ENCODE measurements around the gene EML6. TPM values are rescaled to one million over a fixed set of nuclear protein-coding genes. Genes with fewer than 3 reads are reported as not detected.
A peak's percentile ranks its signal among the peaks of the same experiment; 100 is the strongest.

Gene EML6
- total RNA-seq, 1 donor from 2014 or later: 29.7 TPM

DNA sequence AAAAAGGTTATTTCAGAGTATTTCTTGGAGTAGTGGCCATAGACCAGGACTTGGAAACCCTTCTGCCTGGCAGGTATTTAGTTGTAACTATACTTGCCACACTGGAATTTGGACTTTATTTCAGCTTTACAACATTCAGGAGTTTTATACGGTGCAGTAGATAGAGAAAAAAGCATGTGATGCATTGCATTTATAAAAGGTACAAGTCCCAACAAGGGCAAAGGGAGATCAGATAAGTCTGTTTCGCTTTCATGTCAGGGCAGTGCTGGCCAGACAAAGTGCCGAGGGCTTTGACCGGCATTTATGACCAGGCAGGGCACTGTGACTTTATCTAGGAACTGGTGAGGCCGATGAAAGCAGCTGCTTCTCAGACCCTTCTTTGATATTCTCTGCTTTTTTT is 181.4 kb downstream of the EML6 start:
- no peak for DNase-seq (ENCODE audit: low read depth)

DNA sequence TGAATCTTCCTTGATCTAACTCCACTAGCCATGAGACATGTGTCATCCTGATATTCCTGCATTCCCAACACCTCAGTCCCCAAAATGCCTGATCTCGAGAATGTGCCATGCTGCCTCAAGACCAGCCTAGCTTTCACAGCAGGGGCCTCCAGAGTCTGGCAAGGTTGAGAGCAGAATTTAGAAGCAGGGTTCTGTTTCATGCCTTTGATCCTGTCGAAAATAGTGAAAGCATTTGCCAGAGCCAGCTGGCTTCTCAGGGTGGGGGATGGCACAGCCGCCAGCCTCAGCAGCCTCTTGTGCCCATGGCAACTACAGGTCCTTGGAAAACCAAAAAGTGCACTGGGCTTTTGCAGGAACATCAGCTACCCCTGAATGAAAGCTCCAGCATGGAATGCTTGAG is 183.3 kb downstream of the EML6 start:
- DNase-seq (ENCODE audit: low read depth): peak; percentile 75

DNA sequence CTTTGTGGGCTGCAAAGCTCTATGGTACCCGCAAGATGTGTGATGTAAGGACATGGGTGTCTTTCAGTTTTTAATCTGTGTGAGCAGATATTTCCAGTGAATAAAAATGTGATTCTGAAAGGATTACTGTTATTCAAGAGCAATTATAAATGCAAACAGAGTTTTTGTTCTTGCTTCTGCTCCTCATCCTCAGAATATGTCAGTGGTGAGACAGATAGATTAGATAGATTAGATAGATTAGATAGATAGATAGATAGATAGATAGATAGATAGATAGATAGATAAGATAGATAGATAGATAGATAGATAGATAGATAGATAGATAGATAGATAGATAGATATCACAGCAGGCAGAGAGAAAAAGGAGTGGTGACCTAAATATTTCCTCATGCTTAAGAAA is 184.2 kb downstream of the EML6 start:
- DNase-seq (ENCODE audit: low read depth): no peak

DNA sequence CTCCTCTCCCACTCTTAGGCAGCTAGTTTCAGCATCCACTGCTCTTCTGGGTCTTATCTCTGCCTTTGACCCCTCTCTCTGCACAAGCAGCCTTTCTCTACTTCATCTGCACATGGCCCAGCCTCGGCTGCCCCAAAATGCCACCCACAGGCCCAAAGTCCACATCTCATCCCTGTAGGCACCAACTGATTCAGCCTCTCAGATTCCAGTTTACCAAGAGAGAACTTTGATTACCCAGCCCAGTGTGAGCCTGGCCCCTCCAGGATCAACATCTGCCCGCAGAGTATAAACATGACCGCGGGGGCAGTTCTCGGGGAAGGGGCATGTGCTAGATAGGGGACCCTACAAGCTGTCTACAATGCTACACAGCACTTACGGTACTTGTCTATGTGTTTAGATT is 185.1 kb downstream of the EML6 start:
- DNase-seq (ENCODE audit: low read depth): no peak

DNA sequence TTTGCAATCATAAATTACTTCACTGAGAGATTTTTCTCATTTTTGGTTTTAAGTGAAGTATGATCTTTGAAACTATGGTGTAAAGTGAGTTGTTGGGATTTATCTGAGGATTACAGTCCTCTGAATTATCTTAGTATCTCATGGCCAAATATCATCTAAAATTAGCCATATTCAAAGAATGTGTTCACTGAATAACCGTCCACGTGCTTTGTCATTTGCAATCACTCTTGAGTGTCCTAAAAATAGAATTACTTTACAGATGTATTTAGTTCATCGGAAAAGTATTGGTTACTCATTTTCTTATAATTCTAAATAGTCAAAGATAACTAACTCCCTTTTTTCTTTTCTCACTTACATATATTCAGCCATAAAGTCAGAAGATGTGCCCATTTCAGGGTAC is 185.5 kb downstream of the EML6 start:
- DNase-seq (ENCODE audit: low read depth): no peak

DNA sequence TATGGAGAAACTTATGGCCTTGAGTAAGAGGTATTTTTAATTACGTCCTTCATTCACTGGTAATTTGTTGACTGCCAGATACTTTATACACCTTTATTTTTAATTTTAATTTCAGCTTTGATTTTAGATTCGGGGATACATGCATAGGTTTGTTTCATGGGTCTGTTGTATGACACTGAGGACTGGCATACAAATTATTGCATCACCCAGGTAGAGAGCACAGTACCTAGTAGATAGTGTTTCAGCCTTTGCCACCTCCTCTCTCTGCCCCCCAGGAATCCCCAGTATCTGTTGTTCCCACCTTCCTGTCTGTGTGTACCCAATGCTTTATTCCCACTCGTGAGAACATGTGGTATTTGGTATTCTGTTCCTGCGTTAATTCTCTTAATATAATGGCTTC is 188.8 kb downstream of the EML6 start:
- DNase-seq (ENCODE audit: low read depth): no peak

DNA sequence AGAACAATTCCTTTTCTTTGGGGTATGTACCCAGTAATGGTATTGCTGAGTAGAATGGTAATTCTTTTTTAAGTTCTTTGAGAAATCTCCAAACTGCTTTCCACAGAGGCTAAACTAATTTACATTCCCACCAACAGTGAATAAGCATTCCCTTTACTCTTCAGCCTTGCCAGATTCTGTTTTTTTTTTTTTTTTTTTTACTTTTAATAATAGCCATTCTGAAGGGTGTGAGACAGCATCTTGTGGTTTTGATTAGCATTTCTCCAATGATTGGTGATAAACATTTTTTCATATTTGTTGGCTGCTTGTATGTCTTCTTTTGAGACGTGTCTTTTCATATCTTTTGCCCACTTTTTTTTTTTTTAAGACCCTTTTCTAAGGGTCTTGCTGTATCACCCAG is 189.4 kb downstream of the EML6 start:
- no peak for DNase-seq (ENCODE audit: low read depth)

DNA sequence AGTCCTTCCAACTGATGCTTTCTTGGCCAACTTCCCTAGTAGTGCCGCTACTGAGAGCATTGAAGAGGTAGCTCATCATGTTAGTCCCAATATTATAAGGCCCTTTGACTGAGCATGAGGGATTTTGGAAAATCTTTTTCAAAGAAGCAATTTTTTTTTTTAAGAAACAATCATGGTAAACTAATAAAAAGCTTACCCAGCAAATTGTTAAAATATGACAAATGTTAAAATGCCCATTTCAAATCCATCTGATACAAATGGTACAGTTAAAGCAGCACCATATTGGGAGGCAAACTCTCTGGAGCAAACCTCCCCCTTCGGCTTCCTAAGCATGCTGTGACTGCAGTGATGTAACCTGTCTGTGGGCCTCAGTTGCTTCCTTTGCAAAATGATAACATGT is 191.2 kb downstream of the EML6 start:
- DNase-seq (ENCODE audit: low read depth): no peak

DNA sequence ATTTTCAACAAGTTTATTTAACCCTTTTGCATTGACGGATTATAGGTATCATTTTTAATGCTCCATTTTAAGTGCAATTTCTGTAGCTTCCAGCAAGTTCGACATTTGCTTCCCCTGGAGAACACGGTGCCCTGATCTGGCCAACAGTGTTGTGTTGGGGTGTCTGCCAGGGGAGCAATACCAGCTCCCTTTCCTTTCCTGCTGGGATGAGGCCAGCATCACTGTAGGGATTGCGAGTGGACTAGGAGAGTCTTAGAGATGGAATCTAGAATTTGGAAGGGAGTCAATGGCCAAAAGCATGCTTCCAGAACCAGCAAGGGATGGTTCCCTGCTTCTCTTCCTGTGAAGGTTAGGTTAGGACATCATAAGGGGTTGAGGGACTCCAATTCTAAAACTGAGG is 191.6 kb downstream of the EML6 start:
- DNase-seq (ENCODE audit: low read depth): no peak

DNA sequence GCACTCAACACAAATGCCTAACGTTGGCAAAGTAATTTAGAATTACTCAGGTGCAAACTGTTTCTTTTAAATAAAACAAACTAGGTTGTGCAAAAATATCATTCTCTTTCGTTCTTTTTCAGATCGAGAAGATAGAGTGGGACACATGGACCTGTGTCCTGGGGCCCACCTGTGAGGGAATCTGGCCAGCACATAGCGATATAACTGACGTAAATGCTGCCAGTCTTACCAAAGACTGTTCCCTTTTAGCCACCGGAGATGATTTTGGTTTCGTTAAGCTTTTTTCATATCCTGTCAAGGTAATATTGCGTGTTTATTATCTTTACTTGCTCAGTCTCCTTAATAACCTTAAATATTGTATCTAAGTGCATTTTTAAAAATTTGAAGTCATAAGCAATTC is 193.2 kb downstream of the EML6 start:
- no peak for DNase-seq (ENCODE audit: low read depth)

DNA sequence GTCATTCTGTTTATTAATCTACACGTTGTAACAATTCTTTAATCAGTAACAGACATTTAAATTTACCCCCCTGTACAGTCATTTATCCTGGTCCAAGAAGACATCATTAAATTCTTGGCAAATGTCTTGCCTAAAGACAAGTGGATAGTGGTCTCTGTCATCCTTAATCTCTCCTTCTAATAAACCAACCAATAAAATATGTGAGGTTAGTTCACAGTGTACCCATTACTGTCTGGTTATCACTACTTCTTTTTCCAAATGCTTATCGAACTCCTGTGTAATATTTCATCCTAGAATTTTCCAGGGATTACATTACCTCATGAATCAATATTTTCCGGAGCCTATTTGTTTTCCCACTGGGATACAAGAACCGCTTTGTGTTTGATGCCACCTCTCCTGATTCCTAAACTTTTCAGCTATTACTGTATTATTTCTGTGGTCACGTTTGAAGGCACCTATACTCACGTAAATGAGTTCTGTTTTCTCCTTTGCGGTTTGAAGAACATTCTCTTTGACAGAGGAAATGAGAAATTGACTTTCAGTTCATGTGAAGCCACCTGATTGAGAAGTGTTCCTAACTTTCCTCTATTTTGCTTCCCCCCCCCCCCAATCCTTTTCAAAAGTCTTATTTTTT is 195.3 kb downstream of the EML6 start:
- DNase-seq (ENCODE audit: low read depth): no peak

DNA sequence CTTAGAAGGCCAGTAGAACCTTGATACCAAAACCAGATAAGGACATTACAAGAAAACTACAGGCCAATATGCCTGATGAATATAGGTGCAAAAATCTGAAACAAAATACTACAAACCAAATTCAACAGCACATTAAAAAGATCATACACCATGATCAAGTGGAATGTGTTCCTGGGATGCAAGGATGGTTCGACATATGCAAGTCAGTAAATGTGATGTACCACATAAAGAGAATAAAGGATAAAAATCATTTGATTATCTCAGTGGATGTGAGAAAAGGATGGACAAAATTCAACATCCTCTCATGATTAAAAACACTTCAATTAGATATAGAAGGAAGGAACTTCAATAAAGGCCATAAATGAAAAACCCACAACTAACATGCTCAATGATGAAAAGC is 197.2 kb downstream of the EML6 start:
- DNase-seq (ENCODE audit: low read depth): no peak

DNA sequence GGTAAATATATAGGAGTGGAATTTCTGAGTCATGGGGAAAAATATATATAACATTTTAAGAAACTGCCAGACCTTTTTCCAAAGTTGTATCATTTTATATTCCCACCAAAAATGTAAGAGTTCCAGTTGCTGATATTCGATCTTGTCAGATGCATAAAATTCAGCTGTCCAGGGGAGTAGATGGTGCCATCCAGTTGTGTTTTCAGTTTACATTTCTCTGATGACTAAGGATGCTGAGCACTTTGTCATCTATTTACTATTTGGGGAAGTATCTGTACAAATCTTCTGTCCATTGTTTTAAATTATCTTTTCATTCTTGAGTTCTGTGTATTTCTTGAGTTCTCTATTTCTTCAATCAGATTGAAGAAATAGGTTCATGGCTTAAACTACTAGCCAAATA is 200.7 kb downstream of the EML6 start:
- DNase-seq (ENCODE audit: low read depth): no peak

DNA sequence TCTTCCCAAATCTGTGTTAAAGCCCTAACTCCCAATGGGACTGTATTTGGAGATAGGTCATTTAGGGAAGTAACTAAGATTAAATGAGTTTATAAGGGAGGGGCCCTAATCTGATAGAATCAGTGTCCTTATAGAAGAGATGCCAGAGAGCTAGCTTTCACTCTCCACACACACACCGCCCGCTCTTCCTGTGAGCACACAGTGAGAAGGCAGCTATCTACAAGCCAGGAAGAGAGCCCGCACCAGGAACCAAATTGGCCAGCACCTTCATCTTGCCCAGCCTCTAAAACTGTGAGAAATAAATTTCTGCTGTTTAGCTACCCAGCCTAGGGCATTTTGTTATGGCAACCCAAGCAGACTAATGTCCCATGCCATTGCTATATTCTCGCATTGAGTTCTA is 201.6 kb downstream of the EML6 start:
- DNase-seq (ENCODE audit: low read depth): no peak

DNA sequence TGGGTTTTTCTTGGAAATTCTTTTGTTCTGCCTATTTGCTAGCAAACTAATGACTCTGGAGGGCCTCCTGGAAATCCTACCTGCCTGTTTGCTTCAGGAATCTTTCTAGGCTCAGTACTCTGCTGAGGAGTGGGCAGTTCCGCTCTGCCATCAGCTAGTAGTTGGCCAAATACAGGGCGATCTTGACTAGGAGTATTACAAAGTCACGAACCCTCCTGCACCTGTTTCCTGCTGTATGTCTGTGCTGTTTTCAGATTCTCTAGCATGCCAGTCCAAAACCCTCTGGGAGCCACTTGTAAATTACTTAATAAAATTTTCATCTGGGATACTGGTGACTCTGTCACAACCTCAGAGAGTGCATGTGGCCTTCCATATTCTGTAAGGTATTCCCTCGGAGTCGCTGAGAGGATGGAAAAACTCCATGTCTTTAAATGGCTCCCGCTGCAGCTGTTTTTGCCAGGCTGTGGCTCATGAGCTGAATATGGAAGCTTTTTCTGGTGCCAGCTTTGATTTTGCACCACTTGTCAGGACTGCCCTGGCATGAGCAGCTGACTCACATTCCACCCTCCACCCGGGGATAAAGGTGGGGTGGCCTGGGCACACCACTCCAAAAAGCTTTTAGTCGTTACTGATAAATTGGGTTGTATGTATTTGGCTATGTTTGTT is 203.8 kb downstream of the EML6 start:
- DNase-seq (ENCODE audit: low read depth): peak; percentile 93

DNA sequence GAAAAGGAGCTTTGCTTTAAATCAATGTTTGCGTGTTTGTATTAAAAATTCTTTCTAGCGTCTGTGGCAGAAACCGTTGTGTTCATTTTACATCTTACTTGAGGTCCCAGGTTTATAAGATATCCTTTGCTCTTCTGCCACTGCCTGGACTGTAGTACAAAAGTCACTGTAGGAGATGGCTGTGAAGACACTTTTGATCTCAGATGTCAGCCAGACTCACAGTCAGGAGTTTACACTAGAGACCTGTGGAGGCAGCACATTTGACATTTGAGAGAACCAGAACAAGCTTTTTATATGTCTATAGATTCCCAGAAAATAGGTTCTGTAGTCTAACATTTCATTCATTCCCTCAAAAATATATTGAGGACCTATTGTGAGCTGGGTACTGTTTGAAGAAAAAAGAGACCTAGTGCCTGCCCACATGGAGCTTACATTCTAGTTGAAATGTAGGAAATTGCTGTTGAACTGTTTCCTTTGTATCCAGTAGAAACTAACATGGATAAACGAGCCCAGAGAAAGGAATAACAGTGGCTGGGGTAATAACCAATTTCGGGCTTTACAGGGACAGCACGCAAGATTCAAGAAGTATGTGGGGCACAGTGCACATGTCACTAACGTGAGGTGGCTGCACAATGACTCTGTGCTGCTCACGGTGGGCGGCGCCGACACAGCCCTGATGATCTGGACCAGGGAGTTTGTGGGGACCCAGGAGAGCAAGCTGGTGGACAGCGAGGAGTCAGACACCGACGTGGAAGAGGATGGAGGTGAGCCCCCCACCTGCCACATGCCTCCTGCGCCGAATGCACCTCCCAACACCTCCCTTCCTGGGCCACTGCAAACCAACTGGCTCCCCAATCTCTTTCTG is 204.5 kb downstream of the EML6 start:
- DNase-seq (ENCODE audit: low read depth): no peak

DNA sequence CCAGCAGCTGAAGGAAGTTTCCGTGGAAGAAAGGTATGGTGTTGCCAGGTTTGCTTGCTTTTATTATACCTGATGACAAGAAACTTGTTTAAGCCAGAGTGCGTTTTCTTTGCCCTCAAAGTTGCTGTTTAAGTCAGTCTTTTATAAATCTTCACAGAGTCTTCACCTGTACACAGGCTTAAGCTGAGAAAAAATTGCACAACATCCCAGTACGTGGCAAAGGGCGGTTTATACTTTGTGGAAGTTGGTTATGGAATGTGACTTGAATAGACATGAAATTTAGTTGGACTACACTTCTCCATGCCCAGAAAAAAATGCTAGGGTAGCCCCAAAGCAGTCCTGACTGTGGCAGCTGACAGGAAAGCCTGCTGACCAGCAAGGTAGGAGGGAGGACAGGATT is 205.3 kb downstream of the EML6 start:
- no peak for DNase-seq (ENCODE audit: low read depth)

DNA sequence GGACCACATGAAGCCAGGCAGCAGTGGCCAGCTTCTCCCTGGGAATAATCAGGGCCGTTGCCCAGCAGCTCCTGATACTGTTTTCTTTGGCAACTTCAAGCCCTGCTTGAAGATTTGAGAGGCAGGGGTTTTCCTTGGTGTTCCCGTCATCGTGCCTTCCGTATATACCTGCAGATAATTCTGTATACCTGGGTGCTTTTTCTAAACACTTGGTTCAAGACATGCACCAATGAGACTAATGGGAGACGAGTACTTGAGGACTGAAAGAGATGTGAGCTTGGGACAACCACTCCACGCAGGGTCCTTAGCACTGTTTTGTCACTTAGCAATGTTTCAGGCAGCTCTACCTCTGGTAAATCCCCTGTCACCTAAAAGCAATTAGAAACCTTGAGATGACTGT is 208.0 kb downstream of the EML6 start:
- DNase-seq (ENCODE audit: low read depth): no peak

DNA sequence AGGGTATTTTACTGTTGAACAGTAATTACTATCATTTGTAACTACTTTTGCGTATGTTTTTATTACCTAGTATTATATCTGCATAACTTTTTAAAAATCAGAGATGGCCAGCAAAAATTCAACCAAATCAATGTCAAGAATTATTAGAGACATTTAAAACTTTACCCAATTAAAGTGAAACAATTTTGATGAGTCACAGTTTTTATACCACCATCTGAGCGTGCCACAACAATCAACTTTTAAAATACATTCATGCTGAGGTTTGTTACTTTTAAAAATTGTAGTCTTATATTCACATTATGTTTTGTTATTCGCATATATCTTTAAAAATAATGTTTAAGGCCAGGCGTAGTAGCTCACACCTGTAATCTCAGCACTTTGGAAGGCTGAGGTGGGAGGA is 211.9 kb downstream of the EML6 start:
- DNase-seq (ENCODE audit: low read depth): no peak

DNA sequence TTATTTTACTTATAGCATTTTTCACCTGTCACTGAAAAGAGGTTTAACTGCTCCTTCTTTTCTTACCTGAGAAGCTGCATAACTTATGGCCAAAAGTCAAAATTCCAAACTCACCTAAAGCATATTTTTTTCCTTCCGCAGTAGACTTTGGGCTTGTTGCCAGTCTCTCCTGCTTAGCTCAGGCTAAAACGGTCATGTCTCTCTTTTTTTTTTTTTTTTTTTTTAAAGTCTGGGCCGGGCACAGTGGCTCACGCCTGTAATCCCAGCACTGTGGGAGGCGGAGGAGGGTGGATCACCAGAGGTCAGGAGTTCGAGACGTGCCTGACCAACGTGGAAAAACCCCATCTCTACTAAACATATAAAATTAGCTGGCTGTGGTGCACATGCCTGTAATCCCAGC is 213.3 kb downstream of the EML6 start:
- DNase-seq (ENCODE audit: low read depth): no peak

DNA sequence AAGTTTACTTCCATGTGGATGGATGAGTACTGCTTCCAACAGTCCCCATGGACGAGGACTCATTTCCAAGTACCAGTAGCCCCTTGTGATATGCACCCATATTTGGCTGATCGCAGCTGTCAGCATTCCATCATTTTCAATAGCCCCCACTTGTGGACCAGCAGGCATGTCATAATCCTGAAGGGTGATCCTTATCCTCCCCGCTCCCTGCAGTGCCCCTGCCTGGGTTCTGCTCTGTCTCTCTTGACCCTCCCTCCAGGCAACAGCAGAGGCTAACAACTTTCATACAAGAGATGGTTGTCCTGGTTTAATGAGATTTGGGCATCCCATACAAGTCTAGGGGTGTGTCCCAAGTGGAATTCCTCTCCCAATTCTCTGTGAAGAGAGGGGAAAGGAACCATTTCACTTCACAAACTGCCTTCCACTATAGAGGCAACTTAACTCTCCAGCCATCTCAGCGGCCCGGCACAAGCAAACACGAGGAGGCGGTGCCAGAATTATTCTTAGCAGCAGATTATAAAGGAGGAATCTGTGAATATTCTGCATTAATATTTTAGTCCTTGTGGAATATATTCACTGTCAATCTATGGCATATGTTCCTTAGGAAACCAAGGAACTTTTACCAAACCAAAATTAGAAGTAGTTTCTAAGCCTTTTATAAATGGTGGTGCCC is 216.1 kb downstream of the EML6 start:
- DNase-seq (ENCODE audit: low read depth): no peak

DNA sequence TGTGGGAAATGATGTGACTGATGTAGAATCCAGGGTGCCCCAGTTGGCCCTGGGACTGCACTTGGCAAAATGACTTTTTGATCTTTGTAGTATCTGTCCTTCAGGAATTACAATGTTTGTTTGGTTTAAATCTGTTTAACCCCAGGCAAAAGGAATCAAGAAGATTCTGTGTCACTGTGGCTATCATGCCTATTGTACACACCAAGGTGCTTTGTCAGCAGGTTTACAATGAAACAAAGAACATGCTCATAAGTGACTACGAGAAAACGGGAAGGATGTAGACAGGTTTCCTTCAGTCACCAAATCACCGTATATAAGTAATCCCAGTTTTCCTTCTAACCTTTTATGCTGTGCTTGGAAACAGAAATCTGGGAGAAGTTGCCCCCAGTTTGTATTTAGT is 217.3 kb downstream of the EML6 start:
- DNase-seq (ENCODE audit: low read depth): no peak

Measured in myocyte (in vitro differentiated cells).